ENCODE results near the gene GORASP2. TPM values are rescaled to one million over a fixed set of nuclear protein-coding genes. Genes with fewer than 3 reads are reported as not detected.

The GORASP2 gene
- polyA plus RNA-seq, 1 of the 3 experiments (the other 2 are of a cell fraction): 127 TPM

GRCh38 chr2:170984079-170984478 lies 55.0 kb downstream of the GORASP2 start:
- Histone ChIP-seq H3K4me2 (no peak overlapping the region), H3K27ac (ENCODE audit: low read depth in 2 of 2, low read length in 1 of 2) (no peak overlapping the region), H3K9me3 (no peaks in the 10 kb centered on the region), H3K9ac (no peak overlapping the region), H3K4me1 (ENCODE audit: control insufficient read depth in 1 of 2, insufficient read depth in 2 of 2, low read depth in 1 of 2, low read length in 1 of 2) (no peaks in the 10 kb centered on the region), H2AFZ (ENCODE audit: low read depth) (no peak overlapping the region), H3K9me2 (no peaks in the 10 kb centered on the region), H3K79me2 (ENCODE audit: insufficient read depth) (no peaks in the 10 kb centered on the region), H4K20me1 (ENCODE audit: insufficient read depth) (no peaks in the 10 kb centered on the region), H3K4me3 (ENCODE audit: low read depth in 2 of 2, low read length in 1 of 2) (no peak overlapping the region), H3F3A (replicated peaks; ENCODE audit: insufficient read depth) (no peaks in the 10 kb centered on the region), H3K27me3 (ENCODE audit: insufficient read depth) (no peaks in the 10 kb centered on the region), H3K36me3 (replicated peaks in 1 of 2; ENCODE audit: control insufficient read depth in 1 of 2, insufficient read depth in 2 of 2, low read length in 1 of 2) (peaks cover 3 to 4% of the 10 kb centered on the region in 2 experiments)
- 100% methylated on average over 1 of the region's 1 CpG for WGBS (ENCODE audit: low lambda C conversion rate)
- POLR2A ChIA-PET: no interaction called here
- DNase-seq: no peak
- CTCF ChIA-PET: interaction anchor here (1.1 to 1.3 kb wide), 2 partner anchors 11 to 103 kb away, joined by 4 read pairs; no protein-coding TSS in a partner anchor
- TF ChIP-seq RFX5 (IDR thresholded peaks at IDR 0.05; ENCODE audit: low read length) (no peak), TEAD4 (IDR thresholded peaks at IDR 0.05; ENCODE audit: borderline replicate concordance, insufficient read depth) (no peak), REST (IDR thresholded peaks at IDR 0.05; ENCODE audit: low read depth, low read length) (no peak), FOXM1 (IDR thresholded peaks at IDR 0.05; ENCODE audit: low read depth) (no peak)

- Histone ChIP-seq H3K9me2 (no peaks in the 10 kb centered on the region), H3K4me3 (ENCODE audit: low read depth in 2 of 2, low read length in 1 of 2) (no peak overlapping the region), H3K79me2 (ENCODE audit: insufficient read depth) (no peaks in the 10 kb centered on the region), H3K27me3 (ENCODE audit: insufficient read depth) (no peaks in the 10 kb centered on the region), H3K27ac (ENCODE audit: low read depth in 2 of 2, low read length in 1 of 2) (no peak overlapping the region), H3K4me1 (ENCODE audit: control insufficient read depth in 1 of 2, insufficient read depth in 2 of 2, low read depth in 1 of 2, low read length in 1 of 2) (no peaks in the 10 kb centered on the region), H4K20me1 (ENCODE audit: insufficient read depth) (no peaks in the 10 kb centered on the region), H3F3A (replicated peaks; ENCODE audit: insufficient read depth) (no peaks in the 10 kb centered on the region), H3K4me2 (no peak overlapping the region), H3K9me3 (no peaks in the 10 kb centered on the region), H3K36me3 (replicated peaks in 1 of 2; ENCODE audit: control insufficient read depth in 1 of 2, insufficient read depth in 2 of 2, low read length in 1 of 2) (peaks cover 6 to 10% of the 10 kb centered on the region in 2 experiments), H3K9ac (no peak overlapping the region), H2AFZ (ENCODE audit: low read depth) (no peak overlapping the region)
- 100% methylated on average over 4 of the region's 5 CpGs for WGBS (ENCODE audit: low lambda C conversion rate)
- CTCF ChIA-PET: no interaction called here
- POLR2A ChIA-PET: no interaction called here
- DNase-seq: no peak
- TF ChIP-seq RXRA (IDR thresholded peaks at IDR 0.05; ENCODE audit: borderline replicate concordance, low read depth) (no peak), MEF2A (IDR thresholded peaks at IDR 0.05; ENCODE audit: borderline replicate concordance, low read depth) (no peak), ZBTB33 (IDR thresholded peaks at IDR 0.05; ENCODE audit: borderline replicate concordance, low read depth) (no peak), JUND (IDR thresholded peaks at IDR 0.05) (no peak), NRF1 (IDR thresholded peaks at IDR 0.05; ENCODE audit: low read depth, low read length) (no peak), FOSL2 (IDR thresholded peaks at IDR 0.05; ENCODE audit: borderline replicate concordance, low read depth) (no peak), NFIC (IDR thresholded peaks at IDR 0.05; ENCODE audit: borderline replicate concordance) (no peak), CHD2 (IDR thresholded peaks at IDR 0.05; ENCODE audit: low read length, partially characterized antibody) (no peak), TAF1 (IDR thresholded peaks at IDR 0.05; ENCODE audit: borderline replicate concordance, low read depth, low read length) (no peak), IRF3 (IDR thresholded peaks at IDR 0.05; ENCODE audit: low read depth, low read length) (no peak), FOXJ3 (CRISPR knock-in tag; IDR thresholded peaks at IDR 0.05) (no peak), MXI1 (IDR thresholded peaks at IDR 0.05; ENCODE audit: low read depth, low read length) (no peak), TEAD4 (IDR thresholded peaks at IDR 0.05; ENCODE audit: borderline replicate concordance, insufficient read depth) (no peak), MAX (IDR thresholded peaks at IDR 0.05; ENCODE audit: low read depth) (no peak)
Measured at GRCh38 chr2:170985407-170985806, 56.4 kb downstream of the GORASP2 start.
